GM19397 (cell line): ENCODE results near the gene SUCLG2.
A peak's percentile ranks its signal among the peaks of the same experiment; 100 is the strongest.

Source experiments
- ATAC-seq: cut with Tn5 transposase; IDR thresholded peaks from one replicate; pipeline ENCODE4 v1.9.1; 2021; ENCODE audit warnings: mild to moderate bottlenecking, moderate library complexity; ENCODE audit not compliant: unreplicated experiment

The SUCLG2 gene

GRCh38 chr3:67649681-67650080 lies 4.7 kb downstream of the SUCLG2 start:
- no peak for ATAC-seq

DNA sequence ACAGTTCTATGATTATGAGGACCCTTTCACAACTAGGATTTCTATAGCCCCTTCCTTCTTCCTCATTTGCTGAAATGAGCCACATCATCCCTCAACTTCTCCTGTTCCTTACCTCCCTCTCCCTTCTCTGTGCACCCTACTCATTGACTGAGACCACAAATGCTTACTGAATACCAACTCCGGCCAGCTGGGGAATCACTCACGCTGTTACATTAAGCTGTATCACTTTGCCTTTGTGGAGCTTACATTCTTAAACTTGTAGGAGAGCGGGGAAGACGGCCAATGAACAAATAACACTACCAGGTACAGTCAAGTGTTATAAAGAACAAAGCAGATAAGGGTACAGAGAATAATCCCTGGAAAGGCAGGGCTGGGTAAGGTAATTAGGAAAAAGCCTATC lies 5.7 kb downstream of the SUCLG2 start:
- no peak for ATAC-seq

- no peak for ATAC-seq
Observed at GRCh38 chr3:67648229-67648628, 6.2 kb downstream of the SUCLG2 start.

- no peak for ATAC-seq
Observed at GRCh38 chr3:67647390-67647878, 7.0 kb downstream of the SUCLG2 start.

DNA sequence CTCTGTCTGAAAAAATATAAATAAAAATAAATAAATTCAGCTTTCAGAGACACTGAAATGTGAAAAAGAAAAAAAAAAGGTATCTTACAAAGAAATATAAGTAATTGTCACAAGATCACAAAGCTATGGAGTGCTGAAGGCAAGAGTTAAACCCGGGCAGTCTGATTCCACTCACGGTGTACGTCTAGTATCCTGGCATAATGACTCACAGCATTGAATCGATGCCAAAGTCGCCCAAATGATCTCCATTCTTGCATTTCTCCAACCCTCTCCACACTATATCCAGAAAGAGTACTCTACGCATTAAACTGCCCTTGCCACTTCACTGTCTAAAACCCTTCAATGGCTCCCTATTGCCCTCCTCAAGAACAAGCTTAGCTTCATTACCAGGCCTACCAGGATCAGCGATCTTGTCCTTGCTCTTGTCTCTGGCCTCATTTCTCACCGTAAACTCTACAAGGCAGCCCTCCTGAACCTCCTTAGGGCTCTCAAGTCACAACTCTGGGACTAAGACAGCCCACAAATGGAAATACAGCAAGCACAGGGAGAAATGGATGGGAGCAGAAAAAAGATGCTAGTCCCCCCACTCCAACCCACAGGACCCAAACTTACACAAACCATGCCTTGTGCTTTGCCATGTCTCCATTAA lies 7.7 kb downstream of the SUCLG2 start:
- ATAC-seq = no peak

- no peak for ATAC-seq
Observed at GRCh38 chr3:67644827-67645226, 9.6 kb downstream of the SUCLG2 start.

GRCh38 chr3:67642734-67643133 lies 11.7 kb downstream of the SUCLG2 start:
- no peak for ATAC-seq

- ATAC-seq = no peak
Observed at GRCh38 chr3:67642190-67642589, 12.2 kb downstream of the SUCLG2 start.

DNA sequence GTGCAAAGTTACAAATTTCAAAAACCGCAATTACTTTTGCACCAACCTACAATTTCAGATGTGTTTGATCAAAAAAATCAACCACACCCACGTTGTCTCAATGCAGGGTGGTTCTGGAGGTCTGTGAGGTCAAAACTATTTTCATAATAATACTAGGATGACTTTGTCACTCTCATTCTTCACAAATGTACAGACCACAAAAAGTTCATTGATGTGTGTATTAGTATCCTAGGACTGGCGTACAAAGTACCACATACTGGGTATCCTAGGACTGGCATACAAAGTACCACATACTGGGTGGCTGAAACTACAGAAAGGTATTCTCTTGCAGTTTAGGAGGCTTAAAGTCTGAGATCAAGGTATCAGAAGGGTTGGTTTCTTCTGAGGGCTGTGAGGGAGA lies 13.0 kb downstream of the SUCLG2 start:
- no peak for ATAC-seq

DNA sequence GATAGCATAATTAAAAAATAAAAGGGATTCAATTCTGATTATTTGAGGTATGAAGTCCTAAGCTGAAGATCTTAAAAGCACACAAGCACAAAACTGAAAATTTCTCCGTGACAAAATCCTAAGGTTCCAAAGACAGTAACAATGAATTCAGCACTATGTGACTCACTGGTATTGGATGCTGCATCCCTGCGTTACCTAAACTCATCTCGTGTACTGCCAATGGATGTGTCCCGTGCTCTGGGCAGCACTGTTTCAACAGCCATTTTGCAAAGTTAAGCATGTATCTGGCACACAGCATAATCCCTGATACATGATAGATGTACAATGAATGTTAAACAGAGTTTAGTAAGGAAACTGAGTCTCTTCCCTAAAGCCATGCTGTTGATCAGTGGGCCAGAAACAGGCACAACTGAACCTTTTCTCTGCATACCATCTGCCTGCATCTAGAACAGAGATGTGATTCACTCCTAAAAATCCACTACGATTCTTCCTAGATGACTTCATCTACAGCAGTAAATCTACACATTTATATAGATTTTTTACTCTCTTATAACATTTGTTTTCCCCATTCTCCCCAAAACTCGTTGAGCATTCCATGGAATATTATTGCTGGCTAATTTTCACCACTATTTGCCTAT lies 14.3 kb downstream of the SUCLG2 start:
- no peak for ATAC-seq

GRCh38 chr3:67637255-67637900 lies 17.0 kb downstream of the SUCLG2 start:
- ATAC-seq = no peak

GRCh38 chr3:67635806-67636205 lies 18.6 kb downstream of the SUCLG2 start:
- ATAC-seq = no peak

- no peak for ATAC-seq
Observed at GRCh38 chr3:67635257-67635656, 19.2 kb downstream of the SUCLG2 start.

DNA sequence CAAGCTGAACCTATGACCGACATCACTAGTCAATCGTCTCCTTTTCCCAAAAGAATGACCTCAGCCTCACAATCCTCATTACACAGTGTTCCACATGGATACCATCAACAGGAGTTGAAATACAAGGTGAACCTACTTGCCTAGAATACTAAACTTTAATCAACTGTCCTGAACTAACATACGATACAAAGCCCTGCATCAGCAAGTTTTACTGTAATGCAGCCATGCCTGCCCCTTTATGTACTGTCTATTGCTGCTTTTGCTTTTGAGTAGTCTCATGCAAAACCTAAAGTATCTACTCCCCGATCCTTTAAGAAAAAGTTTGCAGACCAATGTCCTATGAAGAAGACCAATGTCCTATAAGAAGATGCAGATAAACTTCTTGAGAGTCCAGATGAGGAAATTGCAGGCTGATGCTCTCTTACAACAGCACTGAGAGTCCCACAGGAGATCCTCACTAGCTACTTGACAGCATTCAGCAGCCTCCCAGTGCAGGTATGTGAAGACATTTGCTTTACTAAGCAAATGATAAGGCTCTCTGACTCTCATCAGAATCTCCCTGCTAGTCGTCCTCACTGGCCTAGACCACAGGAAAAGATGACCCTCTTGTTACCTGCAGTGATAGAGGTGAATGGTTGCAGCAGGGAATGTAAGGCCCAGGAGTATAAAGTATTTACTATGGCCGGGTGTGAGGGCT lies 23.6 kb downstream of the SUCLG2 start:
- no peak for ATAC-seq

- no peak for ATAC-seq
Observed at GRCh38 chr3:67624687-67625086, 29.7 kb downstream of the SUCLG2 start.

GRCh38 chr3:67624078-67624477 lies 30.3 kb downstream of the SUCLG2 start:
- no peak for ATAC-seq

DNA sequence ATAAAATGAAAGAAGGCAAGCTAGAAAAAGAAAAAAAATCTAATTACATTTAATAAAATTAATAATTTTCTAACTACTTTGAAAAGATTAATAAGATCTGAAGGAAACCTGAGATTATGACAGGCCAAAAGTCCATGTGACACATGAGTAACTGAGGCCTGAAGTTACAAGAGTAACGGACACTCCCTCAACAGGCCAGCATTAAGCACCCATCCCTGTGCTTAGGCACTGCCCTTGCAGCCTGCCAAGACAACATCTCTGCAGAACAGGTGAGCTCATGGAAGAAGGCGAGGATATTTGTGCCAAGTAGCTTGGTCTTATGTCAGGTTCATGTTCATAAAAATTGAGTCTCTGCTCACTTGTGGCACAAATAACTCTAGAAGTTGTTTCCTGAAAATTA lies 31.8 kb downstream of the SUCLG2 start:
- ATAC-seq = no peak

GRCh38 chr3:67620869-67621268 lies 33.5 kb downstream of the SUCLG2 start:
- no peak for ATAC-seq

GRCh38 chr3:67619991-67620390 lies 34.4 kb downstream of the SUCLG2 start:
- no peak for ATAC-seq

GRCh38 chr3:67617518-67617917 lies 36.9 kb downstream of the SUCLG2 start:
- peak; percentile 62 for ATAC-seq

DNA sequence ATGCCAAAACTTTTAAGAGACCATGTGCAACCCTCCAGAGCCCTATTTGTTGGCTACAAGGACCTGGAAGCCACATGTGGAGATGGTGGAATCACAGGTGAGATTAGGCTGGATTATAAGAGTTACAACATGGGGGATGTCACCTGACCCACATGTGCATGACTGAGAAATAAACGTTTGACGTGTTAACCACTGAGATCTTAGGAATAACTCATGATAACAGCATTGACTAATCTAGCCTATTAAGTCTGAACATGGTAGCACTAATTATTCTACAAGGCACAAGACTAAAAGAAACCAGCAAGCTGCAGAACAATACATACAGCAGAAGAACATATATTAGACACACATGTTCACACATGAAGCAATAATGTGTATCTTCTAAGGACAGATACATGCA lies 38.4 kb downstream of the SUCLG2 start:
- ATAC-seq = no peak

DNA sequence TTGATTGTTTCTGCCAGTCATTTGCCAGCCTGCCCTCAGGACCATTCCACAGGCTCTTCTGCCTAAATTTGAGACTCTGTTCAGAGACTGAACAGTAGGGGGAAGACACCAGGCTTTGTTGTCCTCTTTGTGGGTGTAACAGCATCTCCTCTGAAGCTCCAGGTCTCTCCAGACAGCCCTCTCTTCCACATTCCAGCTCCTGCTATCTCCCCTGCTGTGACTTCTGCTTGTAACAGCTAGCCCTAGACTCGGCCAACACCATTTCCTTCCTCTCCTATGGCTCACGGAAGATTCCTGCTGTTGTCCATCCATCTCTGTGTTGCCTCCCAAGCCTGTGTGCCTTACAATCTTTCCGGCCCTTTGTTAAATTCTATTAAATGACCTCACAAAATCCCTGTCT lies 40.2 kb downstream of the SUCLG2 start:
- ATAC-seq = no peak
